GM23338 (cell line): Measurements from ENCODE around the gene HAUS5. TPM values are rescaled to one million over a fixed set of nuclear protein-coding genes. Genes with fewer than 3 reads are reported as not detected.

Experiments used
- ATAC-seq: fragments of 200-7000 bp; cut with Tn5 transposase; 3 replicates; pipeline ENCODE4 v1.9.1; 2020
- DNase-seq: peaks from one replicate; pipeline ENCODE4 v3.0.0-alpha.2; 2015; ENCODE audit warnings: low spot score
- H2AFZ ChIP-seq: fragments of 200-600 bp; sonication (generic); 2 replicates; pipeline ENCODE4 v1.8.0; 2016; ENCODE audit warnings: antibody characterized with exemption, mild to moderate bottlenecking, moderate library complexity
- H3F3A ChIP-seq: fragments of 200-600 bp; sonication (generic); replicated peaks from 2 replicates; pipeline ENCODE4 v1.8.0; 2017; ENCODE audit warnings: antibody characterized with exemption, mixed run types, low read depth
- H3K27ac ChIP-seq: fragments of 200-600 bp; sonication (generic); 2 replicates; pipeline ENCODE4 v1.6.1; 2016; ENCODE audit warnings: low read depth
- H3K27me3 ChIP-seq: fragments of 200-600 bp; sonication (generic); 2 replicates; pipeline ENCODE4 v1.8.0; 2016; ENCODE audit warnings: mild to moderate bottlenecking, mixed run types, moderate library complexity; ENCODE audit not compliant: insufficient read depth
- H3K36me3 ChIP-seq: fragments of 200-600 bp; sonication (generic); 2 replicates; pipeline ENCODE4 v1.8.0; 2016; ENCODE audit warnings: mild to moderate bottlenecking; ENCODE audit not compliant: insufficient read depth
- H3K4me1 ChIP-seq: fragments of 200-600 bp; sonication (generic); 2 replicates; pipeline ENCODE4 v1.8.0; 2016; ENCODE audit warnings: mild to moderate bottlenecking, moderate library complexity; ENCODE audit not compliant: insufficient read depth
- H3K4me2 ChIP-seq: fragments of 200-600 bp; sonication (generic); 2 replicates; pipeline ENCODE4 v1.7.1; 2017; ENCODE audit warnings: mixed run types
- H3K4me3 ChIP-seq: fragments of 200-600 bp; sonication (generic); 2 replicates; pipeline ENCODE4 v1.6.1; 2016; ENCODE audit warnings: mixed run types
- H3K79me2 ChIP-seq: fragments of 200-600 bp; sonication (generic); replicated peaks from 2 replicates; pipeline ENCODE4 v1.8.0; 2017; ENCODE audit warnings: mild to moderate bottlenecking; ENCODE audit not compliant: insufficient read depth
- H3K9me2 ChIP-seq: fragments of 200-600 bp; sonication (generic); 2 replicates; pipeline ENCODE4 v1.8.0; 2017; ENCODE audit not compliant: insufficient read depth
- H4K20me1 ChIP-seq: fragments of 200-600 bp; sonication (generic); replicated peaks from 2 replicates; pipeline ENCODE4 v1.8.0; 2017; ENCODE audit warnings: mild to moderate bottlenecking; ENCODE audit not compliant: insufficient read depth
- H3K27ac Mint-ChIP-seq: 2 replicates; pipeline ENCODE4 v1.8.0; 2020; ENCODE audit warnings: inconsistent platforms, mild to moderate bottlenecking, moderate library complexity, mixed read lengths
- H3K27me3 Mint-ChIP-seq: 3 replicates; pipeline ENCODE4 v1.8.0; 2022; ENCODE audit warnings: low read depth, mild to moderate bottlenecking, moderate library complexity, mixed read lengths, inconsistent platforms; ENCODE audit not compliant: insufficient read depth, poor library complexity
- H3K36me3 Mint-ChIP-seq: 3 replicates; pipeline ENCODE4 v1.8.0; 2021; ENCODE audit warnings: low read depth, mild to moderate bottlenecking, inconsistent platforms, moderate library complexity, mixed read lengths
- H3K4me1 Mint-ChIP-seq: 3 replicates; pipeline ENCODE4 v1.8.0; 2020; ENCODE audit warnings: mild to moderate bottlenecking, inconsistent platforms, mixed read lengths
- H3K4me3 Mint-ChIP-seq: 3 replicates; pipeline ENCODE4 v1.8.0; 2021; ENCODE audit warnings: moderate library complexity, mild to moderate bottlenecking, inconsistent platforms, mixed read lengths
- H3K9me3 Mint-ChIP-seq: 3 replicates; pipeline ENCODE4 v1.8.0; 2020; ENCODE audit warnings: moderate library complexity, mild to moderate bottlenecking, inconsistent platforms, mixed read lengths
- CREB1 ChIP-seq: fragments of 250-450 bp; sonication (Bioruptor Pico); IDR thresholded peaks from 2 replicates; pipeline ENCODE4 v1.5.0; 2020; ENCODE audit warnings: low read depth, mild to moderate bottlenecking, moderate library complexity
- CTCF ChIP-seq, 2 experiments: fragments of 200-600 bp in 1 of 2; sonication (generic) in 1 of 2; conservative IDR thresholded peaks; 2 replicates each; pipeline versions ENCODE4 v1.5.1 to v1.6.1; 2016 to 2017; ENCODE audit warnings: antibody characterized with exemption in 2 of 2, low read depth in 2 of 2, mild to moderate bottlenecking in 2 of 2, moderate library complexity in 1 of 2
- ETS1 ChIP-seq: IDR thresholded peaks from 2 replicates; pipeline ENCODE4 v1.6.1; 2016; ENCODE audit warnings: antibody characterized with exemption
- EZH2 ChIP-seq: fragments of 200-600 bp; sonication (generic); IDR thresholded peaks from one replicate; pipeline ENCODE4 v1.8.0; 2017; ENCODE audit warnings: antibody characterized with exemption, mild to moderate bottlenecking, low read depth; ENCODE audit not compliant: unreplicated experiment
- EZH2phosphoT487 ChIP-seq: fragments of 200-600 bp; sonication (generic); IDR thresholded peaks from one replicate; pipeline ENCODE4 v1.8.1; 2018; ENCODE audit warnings: antibody characterized with exemption; ENCODE audit not compliant: unreplicated experiment
- JUNB ChIP-seq: IDR thresholded peaks from one replicate; pipeline ENCODE4 v1.6.1; 2016; ENCODE audit warnings: antibody characterized with exemption; ENCODE audit not compliant: unreplicated experiment
- NANOG ChIP-seq: IDR thresholded peaks from 2 replicates; pipeline ENCODE4 v1.6.1; 2016; ENCODE audit warnings: antibody characterized with exemption, borderline replicate concordance
- POLR2AphosphoS5 ChIP-seq: IDR thresholded peaks from 2 replicates; pipeline ENCODE4 v1.6.1; 2016; ENCODE audit warnings: antibody characterized with exemption, low read depth
- REST ChIP-seq: IDR thresholded peaks from one replicate; pipeline ENCODE4 v1.6.1; 2018; ENCODE audit warnings: antibody characterized with exemption; ENCODE audit not compliant: unreplicated experiment
- STAT1 ChIP-seq: IDR thresholded peaks from one replicate; pipeline ENCODE4 v1.6.1; 2016; ENCODE audit warnings: antibody characterized with exemption; ENCODE audit not compliant: unreplicated experiment
- ZNF114 ChIP-seq: fragments of 250-450 bp; sonication (Bioruptor Pico); IDR thresholded peaks from 2 replicates; pipeline ENCODE4 v1.5.0; 2020; ENCODE audit warnings: mild to moderate bottlenecking, moderate library complexity
- ZNF331 ChIP-seq: fragments of 250-450 bp; sonication (Bioruptor Pico); IDR thresholded peaks from 2 replicates; pipeline ENCODE4 v1.5.0; 2020; ENCODE audit warnings: low read depth, mild to moderate bottlenecking, moderate library complexity
- ZNF462 ChIP-seq: fragments of 250-450 bp; sonication (Bioruptor Pico); IDR thresholded peaks from 2 replicates; pipeline ENCODE4 v1.5.0; 2020; ENCODE audit warnings: mild to moderate bottlenecking, moderate library complexity
- polyA plus RNA-seq: library from polyadenylated mRNA; unstranded; fragments of >200 nt; fragmentation: Nextera tagmentation; extraction: Ambion mirVana; gene quantifications from 2 replicates; pipeline ENCODE4 v1.2.1, GENCODE V29; 2016
- total RNA-seq: library from RNA; depleted of rRNA; stranded (reverse); fragments of >200 nt; shearing (Covaris generic); gene quantifications from 2 replicates; pipeline ENCODE4 v1.2.3, GENCODE V29; 2014

The HAUS5 gene
- total and polyA plus RNA-seq, 2 experiments from 2014 or later = 21.9 to 23.2 TPM

GRCh38 chr19:35636651-35637050 is 24.1 kb downstream of the HAUS5 start:
- Mint-ChIP-seq H3K4me3 (no peak overlapping the region), H3K27me3 (peaks cover 5% of the 10 kb centered on the region), H3K27ac (no peak overlapping the region), H3K4me1 (peaks cover 18% of the 10 kb centered on the region), H3K9me3 (no peaks in the 10 kb centered on the region; the same call in 1 of the 3 replicates), H3K36me3 (peaks cover 46% of the 10 kb centered on the region)
- H2AFZ ChIP-seq = no peak overlapping the region
- H3K27ac ChIP-seq = no peak overlapping the region
- TF ChIP-seq POLR2AphosphoS5 (no peak), EZH2phosphoT487 (no peak), ZNF331 (CRISPR knock-in tag) (no peak), REST (no peak), STAT1 (no peak), ZNF462 (CRISPR knock-in tag) (no peak), JUNB (no peak), ETS1 (no peak), EZH2 (no peak), NANOG (no peak), CREB1 (CRISPR knock-in tag) (no peak), CTCF (conservative IDR thresholded peaks at IDR 0.05; ENCODE audit: low read depth in 2 of 2) (no peak), ZNF114 (CRISPR knock-in tag) (no peak)
- H3K4me2 ChIP-seq = no peak overlapping the region
- peaks cover 3% of the 10 kb centered on the region for H4K20me1 ChIP-seq
- ATAC-seq = no peak
- H3K36me3 ChIP-seq = 0 out of 2 replicates have a peak, but pooled peaks cover 4% of the 10 kb centered on the region
- no peak for DNase-seq
- no peaks in the 10 kb centered on the region for H3K79me2 ChIP-seq
- peaks cover 14% of the 10 kb centered on the region for H3K4me1 ChIP-seq
- H3K4me3 ChIP-seq = no peak overlapping the region
- no peaks in the 10 kb centered on the region for H3K9me2 ChIP-seq
- H3K27me3 ChIP-seq = no peaks in the 10 kb centered on the region
- 0 out of 2 replicates have a peak, but pooled peaks cover 6% of the 10 kb centered on the region for H3F3A ChIP-seq
